ENCODE measurements around the gene ITPR1.

DNA sequence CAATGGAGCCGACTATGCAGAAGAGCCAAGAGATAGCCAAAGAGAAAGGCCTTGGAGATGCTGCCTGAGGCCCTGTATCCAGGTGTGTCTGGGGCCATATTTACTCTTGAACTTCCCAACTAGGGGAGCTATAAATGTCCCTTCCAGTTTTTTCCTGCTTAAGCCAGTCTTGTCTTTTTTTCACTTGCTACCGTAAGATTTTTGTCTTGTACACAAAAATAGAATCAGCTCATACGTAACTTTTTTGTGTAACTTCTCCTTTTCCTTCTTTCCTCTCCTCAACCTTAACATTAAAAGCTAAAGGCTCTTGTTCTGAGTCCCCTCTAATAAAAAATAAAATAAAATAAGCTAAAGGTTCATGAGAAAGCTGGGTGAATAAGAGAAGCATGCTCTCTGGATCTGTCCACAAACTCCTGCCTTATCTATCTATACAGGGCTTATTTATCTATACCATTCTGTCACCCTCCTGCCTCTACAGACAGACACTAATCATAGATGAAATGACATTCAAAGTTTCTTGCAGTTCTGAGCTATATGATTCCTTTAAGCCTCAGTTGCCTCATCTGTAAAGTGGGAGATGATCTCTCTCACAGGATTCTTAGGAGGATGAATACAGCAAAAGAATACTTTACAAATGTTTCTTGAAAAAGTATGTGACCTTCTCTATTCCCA, 30.6 kb upstream of the ITPR1 start:
- TF ChIP-seq, protein P1, sequence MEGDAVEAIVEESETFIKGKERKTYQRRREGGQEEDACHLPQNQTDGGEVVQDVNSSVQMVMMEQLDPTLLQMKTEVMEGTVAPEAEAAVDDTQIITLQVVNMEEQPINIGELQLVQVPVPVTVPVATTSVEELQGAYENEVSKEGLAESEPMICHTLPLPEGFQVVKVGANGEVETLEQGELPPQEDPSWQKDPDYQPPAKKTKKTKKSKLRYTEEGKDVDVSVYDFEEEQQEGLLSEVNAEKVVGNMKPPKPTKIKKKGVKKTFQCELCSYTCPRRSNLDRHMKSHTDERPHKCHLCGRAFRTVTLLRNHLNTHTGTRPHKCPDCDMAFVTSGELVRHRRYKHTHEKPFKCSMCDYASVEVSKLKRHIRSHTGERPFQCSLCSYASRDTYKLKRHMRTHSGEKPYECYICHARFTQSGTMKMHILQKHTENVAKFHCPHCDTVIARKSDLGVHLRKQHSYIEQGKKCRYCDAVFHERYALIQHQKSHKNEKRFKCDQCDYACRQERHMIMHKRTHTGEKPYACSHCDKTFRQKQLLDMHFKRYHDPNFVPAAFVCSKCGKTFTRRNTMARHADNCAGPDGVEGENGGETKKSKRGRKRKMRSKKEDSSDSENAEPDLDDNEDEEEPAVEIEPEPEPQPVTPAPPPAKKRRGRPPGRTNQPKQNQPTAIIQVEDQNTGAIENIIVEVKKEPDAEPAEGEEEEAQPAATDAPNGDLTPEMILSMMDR (IDR thresholded peaks at IDR 0.05) = no peak
- TF ChIP-seq POLR2A (IDR thresholded peaks at IDR 0.05) = no peak
